A673 (cell line): ENCODE results near the gene NOLC1.

Experiments
- EZH2 ChIP-seq: fragments of 200-600 bp; sonication (generic); IDR thresholded peaks from 2 replicates; pipeline ENCODE4 v1.6.1; 2017; ENCODE audit warnings: borderline replicate concordance, low read depth, mild to moderate bottlenecking, mixed read lengths, antibody characterized with exemption, low read length; ENCODE audit not compliant: poor library complexity, severe bottlenecking
- TF ChIP-seq, protein P1 (sequence below): fragments of 300-800, 200-600 bp; sonication (generic); conservative IDR thresholded peaks from 2 replicates; pipeline ENCODE4 v1.5.1; 2017; ENCODE audit warnings: low read depth, mild to moderate bottlenecking, antibody characterized with exemption, low read length, moderate library complexity, mixed read lengths

GRCh38 chr10:102153093-102153620, 968 bp downstream of the NOLC1 start:
- TF ChIP-seq, protein P1, sequence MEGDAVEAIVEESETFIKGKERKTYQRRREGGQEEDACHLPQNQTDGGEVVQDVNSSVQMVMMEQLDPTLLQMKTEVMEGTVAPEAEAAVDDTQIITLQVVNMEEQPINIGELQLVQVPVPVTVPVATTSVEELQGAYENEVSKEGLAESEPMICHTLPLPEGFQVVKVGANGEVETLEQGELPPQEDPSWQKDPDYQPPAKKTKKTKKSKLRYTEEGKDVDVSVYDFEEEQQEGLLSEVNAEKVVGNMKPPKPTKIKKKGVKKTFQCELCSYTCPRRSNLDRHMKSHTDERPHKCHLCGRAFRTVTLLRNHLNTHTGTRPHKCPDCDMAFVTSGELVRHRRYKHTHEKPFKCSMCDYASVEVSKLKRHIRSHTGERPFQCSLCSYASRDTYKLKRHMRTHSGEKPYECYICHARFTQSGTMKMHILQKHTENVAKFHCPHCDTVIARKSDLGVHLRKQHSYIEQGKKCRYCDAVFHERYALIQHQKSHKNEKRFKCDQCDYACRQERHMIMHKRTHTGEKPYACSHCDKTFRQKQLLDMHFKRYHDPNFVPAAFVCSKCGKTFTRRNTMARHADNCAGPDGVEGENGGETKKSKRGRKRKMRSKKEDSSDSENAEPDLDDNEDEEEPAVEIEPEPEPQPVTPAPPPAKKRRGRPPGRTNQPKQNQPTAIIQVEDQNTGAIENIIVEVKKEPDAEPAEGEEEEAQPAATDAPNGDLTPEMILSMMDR, result no peak
- no peak for TF ChIP-seq EZH2
